BE2C (cell line): ENCODE results near the gene RSPH1.

ENCODE experiments used
- DNase-seq: peaks from one replicate; pipeline ENCODE4 v3.0.0-alpha.2; 2020
- H3K27me3 ChIP-seq: fragments of 250-450 bp; sonication (Bioruptor Pico); 2 replicates; pipeline ENCODE4 v1.5.1; 2020; ENCODE audit warnings: mild to moderate bottlenecking
- H3K36me3 ChIP-seq: fragments of 250-450 bp; sonication (Bioruptor Pico); 2 replicates; pipeline ENCODE4 v1.5.1; 2020; ENCODE audit warnings: mild to moderate bottlenecking
- H3K4me1 ChIP-seq: fragments of 250-450 bp; sonication (Bioruptor Pico); 2 replicates; pipeline ENCODE4 v1.5.1; 2020
- H3K4me3 ChIP-seq: 2 replicates; pipeline ENCODE4 v1.5.1; 2011; ENCODE audit warnings: low read depth, low read length
- H3K9me3 ChIP-seq: fragments of 250-450 bp; sonication (Bioruptor Pico); 2 replicates; pipeline ENCODE4 v1.5.1; 2020
- CTCF ChIP-seq: IDR thresholded peaks from 2 replicates; pipeline ENCODE4 v1.5.1; 2012; ENCODE audit warnings: mild to moderate bottlenecking, low read depth, low read length

Gene RSPH1

GRCh38 chr21:42538479-42539275 is 42.7 kb upstream of the RSPH1 start:
- H3K4me1 ChIP-seq, result peaks cover 29% of the 10 kb centered on the region
- no peaks in the 10 kb centered on the region for H3K9me3 ChIP-seq
- TF ChIP-seq CTCF, result no peak
- H3K4me3 ChIP-seq, result no peak overlapping the region
- no peaks in the 10 kb centered on the region for H3K36me3 ChIP-seq
- H3K27me3 ChIP-seq, result no peaks in the 10 kb centered on the region
- DNase-seq, result no peak

- H3K27me3 ChIP-seq, result no peaks in the 10 kb centered on the region
- H3K4me1 ChIP-seq, result peaks cover 29% of the 10 kb centered on the region
- H3K36me3 ChIP-seq, result no peaks in the 10 kb centered on the region
- H3K9me3 ChIP-seq, result no peaks in the 10 kb centered on the region
- DNase-seq, result no peak
- peak; percentile 64 for TF ChIP-seq CTCF
- no peak overlapping the region for H3K4me3 ChIP-seq
Observed at GRCh38 chr21:42537106-42537742, 41.2 kb upstream of the RSPH1 start.

GRCh38 chr21:42536601-42537000 is 40.6 kb upstream of the RSPH1 start:
- Histone ChIP-seq H3K4me1 (peaks cover 29% of the 10 kb centered on the region), H3K4me3 (no peak overlapping the region), H3K36me3 (no peaks in the 10 kb centered on the region), H3K27me3 (no peaks in the 10 kb centered on the region), H3K9me3 (no peaks in the 10 kb centered on the region)
- DNase-seq, result no peak
- no peak for TF ChIP-seq CTCF

- no peak for TF ChIP-seq CTCF
- Histone ChIP-seq H3K4me3 (no peak overlapping the region), H3K4me1 (peaks cover 29% of the 10 kb centered on the region), H3K9me3 (no peaks in the 10 kb centered on the region), H3K27me3 (no peaks in the 10 kb centered on the region), H3K36me3 (no peaks in the 10 kb centered on the region)
- DNase-seq, result no peak
Observed at GRCh38 chr21:42535602-42536171, 39.7 kb upstream of the RSPH1 start.

GRCh38 chr21:42534421-42535378 is 38.7 kb upstream of the RSPH1 start:
- no peak for TF ChIP-seq CTCF
- DNase-seq, result peak; percentile 64
- H3K4me1 ChIP-seq, result peaks cover 29% of the 10 kb centered on the region
- no peaks in the 10 kb centered on the region for H3K27me3 ChIP-seq
- H3K9me3 ChIP-seq, result no peaks in the 10 kb centered on the region
- peak overlapping the region; percentile 15; the same call in 1 of the 2 replicates for H3K4me3 ChIP-seq
- H3K36me3 ChIP-seq, result no peaks in the 10 kb centered on the region
